Type B pancreatic cell (in vitro differentiated cells): Measurements from ENCODE around the gene AJAP1. TPM values are rescaled to one million over a fixed set of nuclear protein-coding genes. Genes with fewer than 3 reads are reported as not detected.

Experiments
- DNase-seq: peaks from one replicate; pipeline ENCODE4 v3.0.0; 2021; ENCODE audit warnings: mixed read lengths; ENCODE audit not compliant: unreplicated experiment; ENCODE audit errors: extremely low spot score
- H3K27ac Mint-ChIP-seq: 2 replicates; pipeline ENCODE4 v1.8.0; 2021; ENCODE audit warnings: mild to moderate bottlenecking, mixed read lengths
- H3K27me3 Mint-ChIP-seq: 2 replicates; pipeline ENCODE4 v1.8.0; 2021; ENCODE audit warnings: mixed read lengths
- H3K36me3 Mint-ChIP-seq: 2 replicates; pipeline ENCODE4 v1.8.0; 2021; ENCODE audit warnings: mixed read lengths
- H3K4me1 Mint-ChIP-seq: one replicate; pipeline ENCODE4 v1.8.0; 2021; ENCODE audit warnings: mixed read lengths; ENCODE audit not compliant: unreplicated experiment
- H3K4me3 Mint-ChIP-seq: 2 replicates; pipeline ENCODE4 v1.8.0; 2021; ENCODE audit warnings: mild to moderate bottlenecking, mixed read lengths
- H3K9me3 Mint-ChIP-seq: 2 replicates; pipeline ENCODE4 v1.8.0; 2021; ENCODE audit warnings: mixed read lengths
- CTCF ChIP-seq: fragments of 200-600 bp; sonication (generic); conservative IDR thresholded peaks from 2 replicates; pipeline ENCODE4 v1.5.0; 2021; ENCODE audit warnings: antibody characterized with exemption, mild to moderate bottlenecking
- total RNA-seq: library from RNA; stranded (reverse); gene quantifications from 2 replicates; pipeline ENCODE4 v1.2.1, GENCODE V29; 2021; ENCODE audit warnings: low replicate concordance

Gene AJAP1
- total RNA-seq, 1 donor from 2014 or later = 9.5 TPM

DNA sequence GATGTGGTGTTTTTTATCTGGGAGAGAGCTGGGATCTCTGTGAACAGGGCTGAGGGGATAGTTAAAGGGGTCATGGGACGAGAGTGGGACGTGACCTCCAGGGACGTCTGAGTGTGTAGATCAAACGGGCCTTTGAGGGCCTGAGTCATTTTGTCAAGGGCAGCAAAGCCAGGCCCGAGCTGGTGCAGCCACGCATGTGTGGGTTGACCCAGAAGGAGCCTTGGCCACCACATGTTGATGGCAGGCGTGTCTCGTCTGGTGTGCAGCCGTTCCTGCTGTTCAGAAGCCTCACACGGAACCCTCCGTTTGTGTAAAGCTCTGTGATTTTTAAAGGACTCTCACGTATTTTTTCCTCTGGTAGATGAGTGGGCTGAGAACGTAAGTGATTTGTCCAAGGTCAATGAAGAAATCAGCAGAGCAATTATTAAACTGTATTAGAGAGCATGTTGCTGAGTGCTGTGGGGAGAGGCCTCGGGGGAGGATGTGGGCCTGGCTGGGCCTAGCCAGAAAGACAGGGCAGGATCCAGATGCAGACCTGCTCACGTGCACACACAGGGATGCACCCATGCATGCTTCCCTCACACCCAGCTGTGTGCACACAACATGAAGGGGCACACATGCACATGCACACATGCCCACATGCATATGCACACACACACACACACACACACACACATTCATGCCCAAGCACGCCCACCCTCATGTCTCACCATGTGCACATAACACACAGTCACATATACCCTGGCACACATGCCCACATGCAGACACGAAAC, 89.8 kb downstream of the AJAP1 start:
- DNase-seq = no peak
- no peaks in the 10 kb centered on the region for H3K9me3 Mint-ChIP-seq
- peaks cover 2% of the 10 kb centered on the region for H3K27me3 Mint-ChIP-seq
- no peak for TF ChIP-seq CTCF
- H3K36me3 Mint-ChIP-seq = no peaks in the 10 kb centered on the region
- no peak overlapping the region for H3K27ac Mint-ChIP-seq
- H3K4me3 Mint-ChIP-seq = no peak overlapping the region
- peaks cover 15% of the 10 kb centered on the region for H3K4me1 Mint-ChIP-seq

- Mint-ChIP-seq H3K36me3 (no peaks in the 10 kb centered on the region), H3K27ac (no peak overlapping the region), H3K4me1 (peaks cover 15% of the 10 kb centered on the region), H3K9me3 (no peaks in the 10 kb centered on the region), H3K27me3 (peaks cover 7% of the 10 kb centered on the region), H3K4me3 (no peak overlapping the region)
- no peak for DNase-seq
- no peak for TF ChIP-seq CTCF
These were observed 91.2 kb downstream of the AJAP1 start for GRCh38 chr1:4745560-4745959.

DNA sequence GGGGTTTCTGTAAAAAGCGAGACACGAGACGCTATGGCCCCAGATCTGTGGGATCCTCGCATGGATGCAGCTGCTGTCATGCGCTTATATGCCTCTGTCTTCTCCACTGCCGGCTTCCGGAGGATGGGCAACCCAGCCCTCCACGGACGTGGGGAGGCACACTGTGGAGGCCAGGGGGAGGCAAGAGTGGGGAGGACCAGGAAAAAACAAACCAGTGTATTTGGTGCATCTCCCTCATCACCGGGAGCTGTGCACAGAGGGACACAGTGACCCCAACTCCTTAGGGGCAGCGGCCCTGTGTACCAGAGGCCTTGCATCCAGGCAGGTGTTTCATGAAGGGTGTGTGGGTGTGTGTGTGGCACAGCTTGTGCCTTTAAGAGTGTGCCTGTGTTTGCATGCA, 95.0 kb downstream of the AJAP1 start:
- H3K36me3 Mint-ChIP-seq = no peaks in the 10 kb centered on the region
- no peak overlapping the region for H3K27ac Mint-ChIP-seq
- no peaks in the 10 kb centered on the region for H3K9me3 Mint-ChIP-seq
- peaks cover under 1% of the 10 kb centered on the region for H3K4me1 Mint-ChIP-seq
- DNase-seq = no peak
- peaks cover 4% of the 10 kb centered on the region for H3K27me3 Mint-ChIP-seq
- TF ChIP-seq CTCF = no peak
- no peak overlapping the region for H3K4me3 Mint-ChIP-seq

DNA sequence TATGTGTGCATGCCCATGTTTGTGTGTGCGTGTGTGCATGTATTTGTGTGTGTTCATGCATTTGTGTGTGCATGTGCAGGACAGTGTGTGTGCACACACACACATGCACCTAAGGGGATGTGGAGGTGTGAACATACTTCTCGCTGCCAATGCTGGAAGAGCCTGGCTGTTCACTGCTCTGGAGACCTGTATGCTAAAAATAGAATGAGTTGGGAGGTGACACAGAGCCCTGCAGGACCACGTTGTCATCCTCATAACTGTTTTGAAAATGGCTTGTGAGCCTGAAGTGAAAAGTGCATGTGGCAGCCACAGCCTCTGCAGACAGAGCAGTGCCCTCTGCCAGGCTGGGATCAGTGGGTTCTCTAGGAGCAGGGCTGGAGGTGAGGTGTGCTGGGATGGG, 95.8 kb downstream of the AJAP1 start:
- DNase-seq = no peak
- Mint-ChIP-seq H3K4me3 (no peak overlapping the region), H3K27ac (no peak overlapping the region), H3K4me1 (no peaks in the 10 kb centered on the region), H3K27me3 (peaks cover 4% of the 10 kb centered on the region), H3K9me3 (no peaks in the 10 kb centered on the region), H3K36me3 (no peaks in the 10 kb centered on the region)
- no peak for TF ChIP-seq CTCF

DNA sequence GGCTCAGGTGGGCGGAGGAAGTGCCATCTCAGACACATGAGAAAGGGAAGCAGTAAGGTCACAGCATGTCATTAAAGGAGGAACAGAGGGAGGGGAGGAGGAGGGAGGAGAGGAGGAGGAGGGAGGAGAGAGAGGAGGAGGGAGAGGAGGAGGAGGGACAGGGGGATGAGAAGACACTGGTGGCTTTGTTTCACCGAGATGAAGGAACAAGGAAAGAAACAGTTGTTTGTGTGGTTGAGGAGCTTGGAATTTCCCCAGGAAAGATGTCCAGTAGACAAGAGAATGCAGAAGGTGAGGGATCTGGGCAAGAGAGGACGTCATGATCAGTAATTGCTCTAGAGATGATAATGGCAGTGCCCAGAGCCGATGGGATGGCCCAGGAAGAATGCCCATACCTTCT, 97.7 kb downstream of the AJAP1 start:
- Mint-ChIP-seq H3K27ac (no peak overlapping the region), H3K36me3 (no peaks in the 10 kb centered on the region)

More for the DNA sequence above, 97.7 kb downstream of the AJAP1 start:
- Mint-ChIP-seq H3K4me1 (peaks cover 7% of the 10 kb centered on the region), H3K9me3 (no peaks in the 10 kb centered on the region), H3K27me3 (peaks cover 4% of the 10 kb centered on the region), H3K4me3 (no peak overlapping the region)
- no peak for DNase-seq
- TF ChIP-seq CTCF = no peak
